Activated effector memory CD4-positive, alpha-beta T cell treated with anti-CD3 and anti-CD28 coated beads, Interleukin-2, amount 50 U/mL, for 16 hours (primary cell): Measurements from ENCODE around the gene MYZAP.
A peak's percentile ranks its signal among the peaks of the same experiment; 100 is the strongest.

Experiments
- DNase-seq: peaks from one replicate; pipeline ENCODE4 v3.0.0-alpha.2; 2020

The MYZAP gene, protein sequence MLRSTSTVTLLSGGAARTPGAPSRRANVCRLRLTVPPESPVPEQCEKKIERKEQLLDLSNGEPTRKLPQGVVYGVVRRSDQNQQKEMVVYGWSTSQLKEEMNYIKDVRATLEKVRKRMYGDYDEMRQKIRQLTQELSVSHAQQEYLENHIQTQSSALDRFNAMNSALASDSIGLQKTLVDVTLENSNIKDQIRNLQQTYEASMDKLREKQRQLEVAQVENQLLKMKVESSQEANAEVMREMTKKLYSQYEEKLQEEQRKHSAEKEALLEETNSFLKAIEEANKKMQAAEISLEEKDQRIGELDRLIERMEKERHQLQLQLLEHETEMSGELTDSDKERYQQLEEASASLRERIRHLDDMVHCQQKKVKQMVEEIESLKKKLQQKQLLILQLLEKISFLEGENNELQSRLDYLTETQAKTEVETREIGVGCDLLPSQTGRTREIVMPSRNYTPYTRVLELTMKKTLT

GRCh38 chr15:57591822-57592367, at the start of gene MYZAP:
TSS of gene MYZAP (plus strand) at chr15:57591904. CDS start at chr15:57592035, 131 bp downstream.
- peak; percentile 79 for DNase-seq

DNA sequence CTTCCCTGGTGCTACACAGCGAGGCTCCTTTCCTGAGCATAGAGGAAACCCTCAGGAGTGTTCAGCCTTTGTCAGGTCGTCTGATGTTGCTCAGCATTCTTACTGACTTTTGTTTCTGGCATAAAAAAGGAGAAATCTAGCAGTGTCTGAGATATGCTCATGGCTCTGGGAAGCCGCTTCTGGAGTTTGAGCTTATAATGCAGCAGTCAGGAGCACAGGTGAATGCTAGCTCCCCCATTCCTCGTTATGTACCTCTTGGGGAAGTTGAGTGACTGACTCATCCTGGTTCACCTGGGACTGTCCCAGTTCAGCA, 49.2 kb upstream of the MYZAP start:
- DNase-seq, result no peak

- DNase-seq, result no peak
These were observed 46.7 kb upstream of the MYZAP start for GRCh38 chr15:57544848-57545480.

DNA sequence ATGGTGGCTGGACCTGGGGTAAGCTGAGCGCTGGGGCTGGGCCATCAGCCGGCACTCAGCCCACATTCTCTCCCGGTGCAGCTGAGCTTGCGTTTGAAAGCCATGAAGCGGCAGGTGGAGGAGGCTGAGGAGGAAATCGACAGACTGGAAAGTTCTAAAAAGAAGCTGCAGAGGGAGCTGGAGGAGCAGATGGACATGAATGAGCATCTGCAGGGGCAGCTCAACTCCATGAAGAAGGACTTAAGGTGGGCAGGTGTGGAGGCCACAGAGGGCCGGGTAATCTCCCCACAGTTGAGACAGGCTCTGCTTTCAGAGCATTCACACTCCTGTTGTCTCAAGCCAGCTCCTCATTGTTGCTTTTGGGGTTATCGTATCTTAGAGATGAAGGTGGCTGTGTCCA, 45.7 kb upstream of the MYZAP start:
- no peak for DNase-seq

- no peak for DNase-seq
These were observed 44.4 kb upstream of the MYZAP start for GRCh38 chr15:57547243-57547755.

DNA sequence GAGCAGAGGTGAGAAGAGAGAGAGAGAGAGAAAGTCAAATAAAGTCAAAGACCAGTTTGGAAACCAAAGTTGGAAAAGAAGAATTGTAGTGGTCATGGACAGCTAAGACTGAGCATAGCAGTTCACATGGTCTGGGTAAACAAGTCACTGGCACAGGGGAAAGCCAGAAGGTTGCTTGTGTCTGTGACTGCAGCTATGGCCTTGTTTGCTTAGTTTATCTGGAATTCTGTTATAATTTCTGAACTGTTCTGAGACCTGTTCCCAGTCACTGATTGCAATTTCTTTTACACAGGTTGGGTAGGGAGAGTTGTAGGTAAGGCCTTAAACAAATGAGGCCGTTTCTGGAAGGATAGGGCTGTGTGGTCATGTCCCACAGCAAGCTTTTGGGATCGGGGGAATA, 43.4 kb upstream of the MYZAP start:
- no peak for DNase-seq

DNA sequence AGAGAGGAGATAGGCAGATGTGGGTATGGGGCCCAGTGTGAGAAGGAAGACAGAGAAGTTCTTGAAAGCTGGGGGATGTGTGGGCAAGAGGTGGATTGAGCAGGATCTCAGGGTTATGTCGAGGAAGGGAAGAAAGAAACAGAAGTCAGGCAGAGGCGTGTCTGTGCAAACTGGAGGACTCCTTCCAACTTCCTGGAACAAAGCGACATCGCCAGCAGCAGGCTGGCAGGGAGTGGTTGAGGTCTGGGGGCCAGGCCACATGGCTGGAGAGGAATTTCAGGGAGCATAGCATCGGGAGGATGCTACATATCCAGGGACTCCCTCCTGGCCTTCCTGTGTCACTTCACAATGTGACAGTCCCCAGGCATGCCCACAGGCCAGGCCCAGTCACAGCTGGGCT, 42.9 kb upstream of the MYZAP start:
- no peak for DNase-seq

DNA sequence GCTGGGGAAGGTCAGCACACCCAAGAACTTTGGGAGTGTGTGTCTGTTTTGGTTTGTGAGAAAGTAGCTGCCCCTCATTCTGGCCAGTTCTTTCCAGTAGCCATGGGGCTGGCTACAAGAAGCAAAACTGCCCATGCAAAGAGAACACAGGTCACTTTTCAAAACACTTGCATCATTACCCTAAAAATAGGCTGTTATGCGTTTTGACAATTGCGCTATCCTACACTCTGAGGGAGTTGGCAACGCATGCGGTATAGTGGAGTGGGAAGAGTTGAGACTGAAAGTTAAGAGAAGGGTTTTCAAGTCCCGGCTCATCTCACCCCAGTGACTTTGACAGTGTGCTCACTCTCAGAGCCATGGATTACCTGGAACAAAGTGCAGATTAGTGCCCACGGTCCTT, 41.8 kb upstream of the MYZAP start:
- DNase-seq, result no peak

GRCh38 chr15:57550640-57551039, 41.1 kb upstream of the MYZAP start:
- no peak for DNase-seq

GRCh38 chr15:57551715-57552677, 39.7 kb upstream of the MYZAP start:
- no peak for DNase-seq

DNA sequence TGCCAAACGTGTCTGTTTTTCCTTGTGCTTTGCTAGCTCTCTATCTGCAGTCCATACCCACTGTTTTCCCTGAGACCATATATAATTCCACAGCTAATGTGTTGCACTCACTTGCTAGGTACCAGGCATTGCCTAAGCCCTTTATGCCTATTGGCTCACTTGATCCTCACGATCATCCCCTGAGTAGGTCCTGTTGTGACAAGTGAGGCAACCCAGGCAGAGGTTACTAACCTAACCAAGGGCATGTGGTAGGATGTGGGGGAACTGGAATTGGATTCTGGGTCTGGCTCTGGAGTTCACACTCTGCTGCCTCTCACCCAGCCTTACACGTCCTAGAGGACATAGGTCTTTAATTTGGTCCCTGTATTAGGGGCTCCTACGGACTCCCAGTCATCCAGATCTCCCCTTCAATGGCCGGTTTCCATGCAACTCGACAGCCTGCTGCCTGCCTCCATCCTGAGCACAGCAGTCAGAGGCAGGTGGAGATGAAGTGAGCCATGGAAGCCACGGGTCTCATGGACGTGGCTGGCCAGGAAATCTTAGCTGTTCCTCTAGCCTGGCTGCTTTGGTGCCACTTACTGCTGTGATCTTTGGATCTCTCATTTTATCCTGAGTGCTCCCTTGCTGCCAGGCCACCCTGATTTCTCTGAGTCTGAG, 38.9 kb upstream of the MYZAP start:
- no peak for DNase-seq

DNA sequence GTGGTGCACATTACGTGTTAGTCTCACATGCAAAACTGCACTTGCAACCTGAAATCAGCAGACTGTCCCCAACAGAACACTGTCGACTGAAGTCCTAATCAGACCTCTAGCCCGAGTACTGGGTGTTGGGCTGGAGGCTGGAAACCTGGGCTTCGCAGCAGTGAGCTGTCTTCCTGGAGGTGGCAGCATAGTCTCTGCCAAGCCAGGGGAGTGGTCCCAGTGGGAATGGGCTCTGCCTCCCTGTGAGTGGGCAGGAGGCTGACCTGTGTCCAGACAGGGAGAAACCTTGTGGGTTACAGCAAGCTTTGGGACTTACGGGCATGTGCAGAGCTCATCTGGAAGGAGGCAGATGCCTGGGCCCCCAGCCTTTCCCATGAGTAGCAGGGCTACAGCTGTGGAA, 38.2 kb upstream of the MYZAP start:
- DNase-seq, result no peak

GRCh38 chr15:57554063-57554811, 37.5 kb upstream of the MYZAP start:
- DNase-seq, result no peak

- DNase-seq, result no peak
These were observed 36.9 kb upstream of the MYZAP start for GRCh38 chr15:57554812-57555179.

DNA sequence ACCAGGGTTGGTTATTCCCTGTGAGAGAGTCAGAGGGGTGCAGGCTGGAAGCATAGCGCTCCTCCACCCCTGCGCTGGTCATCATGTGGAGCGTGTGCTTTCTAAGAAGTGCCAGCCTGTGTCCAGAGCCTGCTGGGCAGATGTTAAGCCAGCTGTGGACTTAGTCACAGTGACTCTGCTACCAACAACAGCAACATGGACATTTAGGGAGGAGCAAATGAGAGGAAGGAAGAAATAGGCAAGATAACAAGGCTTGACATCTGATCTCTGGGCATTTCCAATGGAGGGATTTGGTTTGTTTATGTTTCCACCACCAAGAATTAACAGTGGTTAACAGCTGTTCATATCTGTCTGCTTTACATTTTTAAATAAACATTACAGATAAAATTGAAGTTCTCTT, 36.4 kb upstream of the MYZAP start:
- no peak for DNase-seq

DNA sequence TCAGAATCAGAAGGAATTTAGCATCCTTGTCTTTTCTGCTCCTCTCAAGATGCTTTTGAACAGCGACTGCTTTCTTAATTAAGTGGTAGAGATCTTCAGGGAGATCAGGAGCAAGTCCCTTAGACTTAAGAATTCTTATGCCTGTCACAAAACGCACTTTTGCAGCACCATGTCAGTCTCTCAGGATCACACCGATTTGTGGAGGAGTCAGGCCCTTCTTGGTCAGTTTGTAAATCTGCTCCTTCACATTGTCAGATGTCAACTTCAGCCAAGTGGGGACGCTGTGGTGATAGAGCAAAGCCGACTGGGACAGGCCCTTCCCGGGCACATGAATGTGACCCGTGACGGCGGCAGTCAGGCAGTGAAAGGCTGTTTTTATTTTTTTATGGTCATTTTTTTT, 35.7 kb upstream of the MYZAP start:
- no peak for DNase-seq

DNA sequence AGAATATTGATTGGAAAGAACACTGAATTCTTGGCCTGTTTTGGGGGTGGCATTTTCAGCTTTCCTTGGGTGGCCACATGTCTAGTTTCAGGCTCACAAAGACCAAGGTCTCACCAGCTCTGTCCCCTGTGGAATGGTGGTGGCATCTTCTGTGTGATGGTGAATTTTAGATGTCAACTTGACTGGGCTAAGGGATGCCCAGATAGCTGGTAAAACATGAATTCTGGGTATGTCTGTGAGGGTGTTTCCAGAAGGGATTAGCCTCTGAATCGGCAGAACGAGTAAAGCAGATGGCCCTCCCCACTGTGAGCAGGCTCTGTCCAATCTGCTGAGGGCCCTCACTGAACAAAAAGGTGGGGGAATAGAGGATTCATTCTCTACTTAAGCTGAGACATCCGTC, 34.4 kb upstream of the MYZAP start:
- no peak for DNase-seq

GRCh38 chr15:57557810-57558209, 33.9 kb upstream of the MYZAP start:
- no peak for DNase-seq

DNA sequence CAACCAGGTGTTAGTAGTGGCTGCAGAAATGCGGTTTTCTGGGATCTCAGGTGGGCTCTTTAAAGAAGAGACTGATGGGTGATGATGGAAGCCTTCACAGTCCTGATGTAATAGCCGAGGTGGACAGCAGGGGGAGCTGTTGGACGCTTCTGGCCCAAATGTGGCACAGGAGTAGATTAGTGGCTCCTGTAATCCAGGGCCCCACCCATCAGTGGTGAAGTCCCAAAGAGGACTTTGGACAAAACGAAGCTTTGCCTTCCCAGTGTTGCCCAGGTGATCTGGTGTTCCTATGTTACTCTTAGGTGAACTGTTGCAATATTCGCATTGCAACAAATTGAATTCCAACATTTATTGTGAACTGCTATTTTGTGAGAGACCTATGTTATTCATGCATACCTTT, 31.8 kb upstream of the MYZAP start:
- DNase-seq, result peak; percentile 91

DNA sequence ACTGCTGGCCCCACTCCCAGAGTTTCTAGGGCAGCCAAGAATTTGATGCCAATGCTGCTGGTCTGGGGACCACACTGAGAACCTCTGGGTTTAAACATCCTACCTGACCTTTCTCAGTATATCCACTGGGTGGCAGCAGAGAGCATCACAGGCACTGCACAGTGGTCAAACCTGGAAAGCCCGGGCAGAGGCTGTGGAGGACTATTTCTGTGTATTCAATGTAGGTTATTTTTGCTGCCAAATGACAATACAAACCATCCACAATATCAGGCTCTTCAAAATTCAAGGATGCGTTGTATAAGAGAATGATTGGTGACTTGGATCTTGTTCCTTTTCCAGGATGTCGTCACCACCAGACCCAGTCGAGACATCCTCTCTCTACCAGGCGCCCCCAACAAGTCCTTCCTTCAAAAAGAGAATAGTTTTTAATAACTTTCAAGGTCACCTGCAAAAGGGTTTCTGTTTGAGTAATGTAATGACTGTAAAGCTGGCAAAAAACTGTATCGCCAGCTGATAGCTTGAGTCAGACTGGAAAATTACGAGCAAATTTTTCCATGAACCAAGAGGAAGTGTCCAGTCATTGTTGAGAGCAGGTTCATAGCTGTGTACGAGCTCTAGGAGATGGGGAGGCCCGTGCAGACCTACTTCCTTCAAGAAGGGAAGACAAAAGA, 30.5 kb upstream of the MYZAP start:
- peak; percentile 84 for DNase-seq

GRCh38 chr15:57562196-57562769, 29.4 kb upstream of the MYZAP start:
- DNase-seq, result no peak
